Retinal pigment epithelial cell (primary cell): ENCODE measurements around the gene MYMX.

ENCODE experiments used
- DNase-seq: peaks from one replicate; pipeline ENCODE4 v3.0.0-alpha.2; 2010; ENCODE audit warnings: low read depth
- H3K4me3 ChIP-seq: 2 replicates; pipeline ENCODE4 v1.5.1; 2011; ENCODE audit warnings: mild to moderate bottlenecking, low read length, control low read depth, moderate library complexity
- TF ChIP-seq, protein P1 (sequence below): conservative IDR thresholded peaks from 2 replicates; pipeline ENCODE4 v1.5.1; 2011; ENCODE audit warnings: low read depth, low read length, control low read depth, inconsistent platforms

Gene MYMX

DNA sequence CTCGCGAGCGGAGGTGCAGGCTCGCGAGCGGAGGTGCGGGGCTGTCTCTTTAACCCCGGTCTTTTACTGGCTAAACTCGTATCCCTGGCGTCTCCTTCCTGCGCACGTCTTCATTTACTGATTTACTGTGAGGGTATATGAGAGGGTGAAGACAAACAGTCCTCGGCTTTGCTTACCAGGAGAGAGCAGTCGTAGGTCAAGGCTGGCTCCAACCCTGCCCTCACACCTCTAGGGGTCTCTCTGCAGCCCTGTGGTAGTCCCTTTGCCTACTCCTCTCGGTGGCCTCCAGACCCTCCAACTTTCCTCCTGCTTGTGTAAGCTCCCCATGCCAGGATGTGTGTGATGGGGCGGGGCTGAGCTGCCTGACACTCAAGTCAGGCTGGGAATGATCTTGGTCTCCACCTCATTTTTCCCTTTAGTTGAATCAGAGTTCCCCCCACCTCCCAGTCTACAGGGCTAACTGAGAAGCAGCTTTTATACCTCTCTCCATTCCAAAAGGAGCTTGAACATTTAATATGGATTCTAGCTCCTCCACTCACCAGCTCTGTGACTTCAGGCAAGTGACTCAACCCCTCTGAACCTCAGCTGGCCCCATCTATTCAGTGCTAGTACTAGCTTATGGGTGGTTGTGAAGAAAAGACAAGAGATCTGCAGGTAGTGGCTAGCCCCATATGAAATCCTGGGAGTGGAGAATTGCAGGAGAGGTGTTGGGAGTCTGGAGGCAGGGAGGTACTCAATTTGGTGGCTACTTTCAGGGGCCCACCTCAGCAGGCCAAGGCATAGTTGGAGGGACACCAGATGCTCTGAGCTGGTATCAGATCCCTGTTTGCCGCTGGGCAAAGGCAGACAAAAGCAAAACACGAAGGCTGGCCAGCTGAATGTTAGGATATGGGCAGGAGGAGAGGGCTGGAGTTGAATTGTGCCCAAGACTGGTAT is 7.6 kb downstream of the MYMX start:
- TF ChIP-seq, protein P1, sequence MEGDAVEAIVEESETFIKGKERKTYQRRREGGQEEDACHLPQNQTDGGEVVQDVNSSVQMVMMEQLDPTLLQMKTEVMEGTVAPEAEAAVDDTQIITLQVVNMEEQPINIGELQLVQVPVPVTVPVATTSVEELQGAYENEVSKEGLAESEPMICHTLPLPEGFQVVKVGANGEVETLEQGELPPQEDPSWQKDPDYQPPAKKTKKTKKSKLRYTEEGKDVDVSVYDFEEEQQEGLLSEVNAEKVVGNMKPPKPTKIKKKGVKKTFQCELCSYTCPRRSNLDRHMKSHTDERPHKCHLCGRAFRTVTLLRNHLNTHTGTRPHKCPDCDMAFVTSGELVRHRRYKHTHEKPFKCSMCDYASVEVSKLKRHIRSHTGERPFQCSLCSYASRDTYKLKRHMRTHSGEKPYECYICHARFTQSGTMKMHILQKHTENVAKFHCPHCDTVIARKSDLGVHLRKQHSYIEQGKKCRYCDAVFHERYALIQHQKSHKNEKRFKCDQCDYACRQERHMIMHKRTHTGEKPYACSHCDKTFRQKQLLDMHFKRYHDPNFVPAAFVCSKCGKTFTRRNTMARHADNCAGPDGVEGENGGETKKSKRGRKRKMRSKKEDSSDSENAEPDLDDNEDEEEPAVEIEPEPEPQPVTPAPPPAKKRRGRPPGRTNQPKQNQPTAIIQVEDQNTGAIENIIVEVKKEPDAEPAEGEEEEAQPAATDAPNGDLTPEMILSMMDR: peak; percentile 13
- H3K4me3 ChIP-seq: peak overlapping the region; percentile 52
- no peak for DNase-seq

DNA sequence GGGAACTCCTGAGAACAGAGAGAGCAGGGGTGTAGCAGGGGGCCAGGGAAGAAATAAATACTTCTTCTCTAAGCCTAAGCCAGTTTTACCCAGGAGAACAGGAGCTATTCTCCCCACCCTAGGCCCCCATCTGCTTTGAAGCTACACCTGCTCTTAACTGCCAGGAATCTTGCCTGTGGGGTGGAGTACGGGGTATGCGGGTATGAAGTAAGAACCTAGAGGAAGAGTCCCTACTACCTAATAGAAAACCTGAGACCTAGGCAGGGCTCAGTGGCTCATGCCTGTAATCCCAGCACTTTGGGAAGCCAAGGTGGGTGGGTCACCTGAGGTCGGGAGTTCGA is 8.2 kb downstream of the MYMX start:
- no peak for DNase-seq
- TF ChIP-seq, protein P1: no peak
- no peak overlapping the region for H3K4me3 ChIP-seq

DNA sequence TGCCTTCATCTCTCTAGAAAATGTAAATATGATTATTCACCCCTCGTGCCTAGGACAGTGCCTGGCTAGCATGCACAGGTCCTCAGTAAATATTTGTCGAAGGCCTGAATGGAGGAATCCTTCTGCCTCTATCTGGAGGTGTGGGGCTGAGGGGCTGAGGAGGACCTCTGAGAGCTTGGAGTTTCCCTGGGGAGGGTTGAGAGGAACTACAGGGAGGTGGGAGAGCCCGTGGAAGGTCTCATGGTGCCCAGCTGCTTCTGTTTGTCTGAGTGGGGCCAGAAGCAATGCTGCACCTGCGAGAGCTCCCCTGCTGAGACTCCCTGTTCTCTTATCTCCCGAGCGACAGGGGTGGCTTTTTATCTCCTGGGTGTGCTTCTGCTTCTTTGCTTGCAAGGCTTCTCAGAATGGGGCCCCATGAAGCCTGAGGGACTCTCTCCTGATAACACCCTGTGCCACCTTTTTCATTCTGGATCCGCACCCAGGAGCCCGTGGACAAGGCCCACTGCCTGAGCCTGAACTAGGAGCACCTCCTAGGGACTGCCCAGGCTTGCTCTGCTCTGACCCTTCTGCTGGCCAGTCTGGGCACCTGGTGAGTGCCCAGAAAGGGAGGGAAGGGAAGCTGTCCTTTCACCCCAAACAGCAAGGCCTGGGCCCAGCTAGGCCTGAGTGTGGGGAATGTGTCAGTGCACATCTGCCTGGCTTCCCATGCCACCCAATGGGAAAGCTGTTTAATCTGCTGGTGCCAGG is 9.0 kb downstream of the MYMX start:
- TF ChIP-seq, protein P1: no peak
- no peak for DNase-seq
- no peak overlapping the region for H3K4me3 ChIP-seq

DNA sequence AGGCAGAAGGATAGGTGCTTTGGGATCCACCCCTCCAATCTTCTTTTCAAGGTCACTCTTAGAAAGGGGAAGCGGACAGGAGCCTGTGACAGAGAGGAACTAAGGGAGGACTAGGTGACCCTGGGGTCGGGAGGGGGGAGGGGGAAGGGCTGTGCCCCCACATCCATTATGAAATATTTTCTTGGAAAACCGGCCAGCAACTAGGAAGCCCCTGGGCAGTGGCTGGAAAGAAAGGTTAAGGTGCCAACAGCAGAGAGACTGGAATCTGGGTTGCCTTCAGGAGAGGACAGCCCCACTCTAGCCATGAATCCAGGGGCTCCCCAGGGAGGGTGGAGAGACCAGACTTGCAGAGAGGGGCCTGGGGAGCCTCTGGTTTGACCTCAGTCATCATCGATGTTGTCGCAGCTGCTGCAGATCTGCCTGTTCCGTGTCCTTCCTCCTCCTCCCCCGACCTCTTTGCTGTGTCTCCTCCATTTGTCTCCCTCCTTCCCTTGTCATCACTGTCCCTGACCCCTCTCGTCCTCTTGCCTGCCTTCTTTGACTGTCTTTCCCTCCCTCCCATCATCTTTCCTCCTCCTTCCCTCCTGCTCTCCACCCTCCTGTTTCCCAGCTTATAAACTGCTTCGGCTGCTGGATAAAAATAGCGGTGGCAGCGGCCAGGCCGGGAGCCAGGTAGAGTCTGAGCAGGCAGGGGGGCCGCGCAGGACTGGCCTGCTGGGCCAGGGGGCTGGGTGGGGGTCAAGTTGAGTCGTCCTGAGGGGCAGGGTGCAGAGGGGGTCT is 9.8 kb downstream of the MYMX start:
- H3K4me3 ChIP-seq: no peak overlapping the region
- TF ChIP-seq, protein P1: no peak
- no peak for DNase-seq

DNA sequence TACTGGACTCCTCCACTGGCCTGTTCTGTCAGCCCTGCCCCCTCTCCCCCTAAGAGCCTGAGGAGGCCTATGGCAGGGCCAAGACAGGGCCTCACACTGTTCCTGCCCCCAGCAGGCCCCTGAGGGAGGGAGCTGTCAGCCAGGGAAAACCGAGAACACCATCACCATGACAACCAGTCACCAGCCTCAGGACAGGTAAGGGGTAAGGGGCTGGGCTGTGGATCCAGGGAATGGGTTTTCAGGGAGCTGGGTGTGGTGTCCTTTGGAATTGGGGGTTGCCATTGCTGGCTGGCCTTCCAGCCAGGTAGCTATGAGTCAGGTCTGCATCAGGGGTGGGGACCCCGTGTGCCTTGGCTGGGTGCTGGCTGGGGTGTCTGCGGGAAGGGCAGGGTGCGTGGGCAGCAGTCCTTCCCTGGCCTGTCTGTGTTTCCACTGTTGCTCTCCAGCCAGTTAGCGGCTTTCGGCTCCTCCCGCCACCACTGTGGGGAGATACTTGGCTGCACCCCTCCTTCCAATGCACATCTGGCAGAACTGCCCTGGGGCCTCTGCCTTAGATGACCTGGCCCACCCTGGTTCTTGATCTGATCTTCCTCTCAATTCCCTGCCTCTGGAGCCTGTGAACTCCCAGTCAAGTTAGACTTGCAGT is 10.5 kb downstream of the MYMX start:
- no peak for DNase-seq
- H3K4me3 ChIP-seq: no peak overlapping the region
- TF ChIP-seq, protein P1: no peak

DNA sequence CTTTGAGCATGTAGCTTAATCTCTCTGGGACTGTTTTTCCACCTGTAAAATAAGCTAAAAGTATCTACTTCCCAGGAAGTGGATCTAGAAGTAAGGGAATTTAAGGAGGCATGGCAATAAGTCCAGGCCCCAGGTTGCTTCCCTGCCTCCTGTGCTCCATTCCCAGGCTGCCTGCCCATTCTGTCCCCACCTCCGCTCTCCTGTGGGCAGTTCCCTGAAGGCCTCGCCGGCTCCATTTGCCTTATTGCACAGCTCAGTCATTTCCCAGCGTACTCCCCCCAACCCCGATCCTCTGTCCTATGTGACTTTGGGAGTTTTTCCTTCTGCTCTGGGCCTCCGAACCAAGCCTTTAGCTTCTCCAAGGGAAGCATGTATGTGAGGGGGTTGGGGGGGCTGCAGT is 11.3 kb downstream of the MYMX start:
- H3K4me3 ChIP-seq: no peak overlapping the region
- no peak for DNase-seq
- TF ChIP-seq, protein P1: no peak
